ENCODE data around the gene ROCK2.

ROCK2 gene

DNA sequence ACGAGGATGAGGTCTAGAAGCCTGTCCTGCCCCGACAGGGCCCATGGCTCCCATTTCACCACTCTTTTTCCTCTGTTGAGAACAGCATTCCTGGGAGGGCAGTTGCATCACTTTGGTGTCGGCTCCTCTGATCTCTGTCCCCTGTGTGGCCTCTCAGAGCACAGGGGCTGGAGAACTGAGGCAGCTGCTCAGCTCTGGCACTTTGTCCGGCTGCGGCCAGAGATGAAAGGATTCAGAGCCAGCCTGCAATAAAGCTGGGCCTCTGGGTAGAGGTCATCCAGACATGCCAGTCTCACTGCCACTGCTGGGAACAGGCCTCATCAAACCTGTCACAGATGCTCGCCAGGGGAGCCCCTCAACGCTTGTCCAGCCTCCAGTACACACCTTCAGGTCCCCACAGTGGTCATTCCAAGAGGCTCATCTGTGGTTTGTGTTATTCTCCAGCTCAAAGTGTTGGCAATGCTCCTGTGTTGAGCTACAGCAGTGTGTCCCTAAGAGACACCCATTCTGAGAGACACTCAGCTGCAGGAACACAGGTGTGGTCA lies 13.1 kb upstream of the ROCK2 start:
- H3K4me3 Mint-ChIP-seq = no peak overlapping the region
- H3K36me3 Mint-ChIP-seq (ENCODE audit: low read depth) = no peaks in the 10 kb centered on the region
- no peak for DNase-seq
- peak overlapping the region; percentile 37 for H3K27ac Mint-ChIP-seq
- H3K4me1 Mint-ChIP-seq = peaks cover 54% of the 10 kb centered on the region
- TF ChIP-seq, protein P1, sequence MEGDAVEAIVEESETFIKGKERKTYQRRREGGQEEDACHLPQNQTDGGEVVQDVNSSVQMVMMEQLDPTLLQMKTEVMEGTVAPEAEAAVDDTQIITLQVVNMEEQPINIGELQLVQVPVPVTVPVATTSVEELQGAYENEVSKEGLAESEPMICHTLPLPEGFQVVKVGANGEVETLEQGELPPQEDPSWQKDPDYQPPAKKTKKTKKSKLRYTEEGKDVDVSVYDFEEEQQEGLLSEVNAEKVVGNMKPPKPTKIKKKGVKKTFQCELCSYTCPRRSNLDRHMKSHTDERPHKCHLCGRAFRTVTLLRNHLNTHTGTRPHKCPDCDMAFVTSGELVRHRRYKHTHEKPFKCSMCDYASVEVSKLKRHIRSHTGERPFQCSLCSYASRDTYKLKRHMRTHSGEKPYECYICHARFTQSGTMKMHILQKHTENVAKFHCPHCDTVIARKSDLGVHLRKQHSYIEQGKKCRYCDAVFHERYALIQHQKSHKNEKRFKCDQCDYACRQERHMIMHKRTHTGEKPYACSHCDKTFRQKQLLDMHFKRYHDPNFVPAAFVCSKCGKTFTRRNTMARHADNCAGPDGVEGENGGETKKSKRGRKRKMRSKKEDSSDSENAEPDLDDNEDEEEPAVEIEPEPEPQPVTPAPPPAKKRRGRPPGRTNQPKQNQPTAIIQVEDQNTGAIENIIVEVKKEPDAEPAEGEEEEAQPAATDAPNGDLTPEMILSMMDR (IDR thresholded peaks at IDR 0.05) = no peak
- no peaks in the 10 kb centered on the region for H3K27me3 Mint-ChIP-seq (ENCODE audit: low read depth, poor library complexity)
- H3K9me3 Mint-ChIP-seq = no peaks in the 10 kb centered on the region

DNA sequence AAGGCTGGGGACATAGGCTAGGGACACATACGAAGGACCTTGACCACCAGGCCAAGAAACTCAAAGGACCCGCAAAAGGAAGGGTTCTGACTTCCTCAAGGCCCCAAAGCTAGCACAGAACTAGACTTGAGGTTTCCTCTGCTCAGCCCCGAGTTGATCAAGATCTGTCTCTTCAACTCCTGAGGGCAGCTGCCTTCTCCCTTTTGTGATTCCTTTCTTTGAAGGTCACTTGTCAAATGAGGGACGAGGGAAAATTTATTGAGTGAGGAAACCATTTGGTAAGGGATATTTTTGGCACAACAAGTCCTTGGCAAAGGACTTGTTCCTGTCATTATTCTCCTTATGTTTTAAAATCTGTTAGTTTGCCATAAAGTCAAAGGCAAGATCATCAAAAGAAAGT lies 12.3 kb upstream of the ROCK2 start:
- Mint-ChIP-seq H3K27me3 (ENCODE audit: low read depth, poor library complexity) (no peaks in the 10 kb centered on the region), H3K9me3 (no peaks in the 10 kb centered on the region), H3K4me3 (no peak overlapping the region), H3K36me3 (ENCODE audit: low read depth) (no peaks in the 10 kb centered on the region), H3K27ac (no peak overlapping the region), H3K4me1 (peaks cover 61% of the 10 kb centered on the region)
- no peak for DNase-seq
- TF ChIP-seq, protein P1 (IDR thresholded peaks at IDR 0.05) = no peak

DNA sequence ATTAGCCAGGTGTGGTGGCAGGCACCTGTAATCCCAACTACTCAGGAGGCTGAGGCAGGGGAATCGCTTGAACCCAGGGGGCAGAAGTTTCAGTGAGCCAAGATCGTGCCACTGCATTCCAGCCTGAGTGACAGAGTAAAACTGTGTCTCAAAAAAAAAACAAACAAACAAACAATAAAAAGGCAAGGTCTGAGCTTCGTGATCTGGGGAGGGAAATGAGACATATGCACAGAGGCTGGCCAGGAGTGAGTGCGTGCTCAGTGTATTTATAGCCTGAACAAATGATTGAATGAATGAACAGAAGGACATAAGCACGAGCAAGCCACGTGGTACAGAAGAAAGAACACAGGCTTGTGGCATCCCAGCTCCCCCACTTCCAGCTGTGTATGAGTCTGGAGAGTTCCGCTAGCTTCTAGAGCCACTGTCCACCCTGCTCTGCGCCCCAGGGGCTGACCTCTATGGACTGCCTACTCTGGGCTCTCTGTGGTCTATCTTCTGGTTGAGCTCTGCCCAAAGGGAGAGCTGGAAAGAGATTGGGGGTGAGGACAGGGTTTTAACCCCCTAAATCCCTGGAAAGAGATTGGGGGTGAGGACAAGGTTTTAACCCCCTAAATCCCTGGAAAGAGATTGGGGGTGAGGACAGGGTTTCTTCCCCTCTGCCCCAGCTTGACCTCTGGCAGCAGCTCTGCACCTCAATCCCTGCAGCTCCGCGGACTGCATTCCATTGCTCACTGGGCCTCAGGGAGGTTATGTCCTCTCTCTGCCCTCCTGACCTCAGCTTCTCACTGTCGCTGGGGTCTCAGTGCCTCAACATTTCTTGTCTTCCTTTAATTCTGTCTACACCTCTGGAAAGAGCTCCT lies 11.0 kb upstream of the ROCK2 start:
- TF ChIP-seq, protein P1 (IDR thresholded peaks at IDR 0.05) = no peak
- Mint-ChIP-seq H3K36me3 (ENCODE audit: low read depth) (no peaks in the 10 kb centered on the region), H3K27me3 (ENCODE audit: low read depth, poor library complexity) (no peaks in the 10 kb centered on the region), H3K27ac (peak overlapping the region; percentile 59), H3K4me1 (peaks cover 62% of the 10 kb centered on the region), H3K4me3 (no peak overlapping the region), H3K9me3 (no peaks in the 10 kb centered on the region)
- no peak for DNase-seq

DNA sequence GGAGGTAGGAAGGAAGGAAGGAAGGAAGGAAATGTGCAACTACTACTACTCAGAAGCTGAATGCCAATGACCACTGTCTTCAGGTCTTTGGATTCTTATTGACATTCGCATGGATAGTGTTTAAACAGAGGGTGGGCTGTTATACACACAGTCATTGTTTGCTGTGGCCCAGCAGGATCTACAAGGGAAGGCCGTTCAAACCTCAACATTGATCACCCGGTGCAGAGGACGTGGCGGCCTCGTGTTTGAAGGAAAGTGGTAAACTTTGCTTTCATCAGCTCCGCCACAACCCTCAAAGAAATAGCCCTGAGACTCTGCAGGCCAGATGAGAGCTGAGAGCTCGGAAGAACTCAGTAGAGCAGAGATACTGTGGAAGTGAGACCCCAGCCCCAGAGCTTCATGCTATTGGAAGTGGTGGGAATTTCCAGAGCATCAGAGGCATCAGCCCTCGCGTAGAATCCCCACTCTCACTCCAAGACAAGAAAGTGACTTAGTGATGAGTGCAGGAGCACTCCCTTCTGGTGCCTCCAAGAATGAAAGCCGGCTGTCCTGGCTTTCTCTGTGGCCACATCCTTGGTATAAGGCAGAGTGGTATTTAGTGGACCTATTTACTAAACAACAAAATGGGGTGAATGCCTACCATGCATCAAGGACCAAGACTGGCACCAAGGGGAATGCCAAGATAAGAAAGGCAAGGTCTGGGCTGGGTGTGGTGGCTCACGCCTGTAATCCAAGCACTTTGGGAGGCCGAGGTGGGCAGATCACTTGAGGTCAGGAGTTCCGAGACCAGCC lies 10.1 kb upstream of the ROCK2 start:
- H3K9me3 Mint-ChIP-seq = no peaks in the 10 kb centered on the region
- no peaks in the 10 kb centered on the region for H3K36me3 Mint-ChIP-seq (ENCODE audit: low read depth)
- no peak overlapping the region for H3K27ac Mint-ChIP-seq
- no peaks in the 10 kb centered on the region for H3K27me3 Mint-ChIP-seq (ENCODE audit: low read depth, poor library complexity)
- H3K4me3 Mint-ChIP-seq = no peak overlapping the region
- peaks cover 68% of the 10 kb centered on the region for H3K4me1 Mint-ChIP-seq
- DNase-seq = no peak
- TF ChIP-seq, protein P1 (IDR thresholded peaks at IDR 0.05) = no peak

DNA sequence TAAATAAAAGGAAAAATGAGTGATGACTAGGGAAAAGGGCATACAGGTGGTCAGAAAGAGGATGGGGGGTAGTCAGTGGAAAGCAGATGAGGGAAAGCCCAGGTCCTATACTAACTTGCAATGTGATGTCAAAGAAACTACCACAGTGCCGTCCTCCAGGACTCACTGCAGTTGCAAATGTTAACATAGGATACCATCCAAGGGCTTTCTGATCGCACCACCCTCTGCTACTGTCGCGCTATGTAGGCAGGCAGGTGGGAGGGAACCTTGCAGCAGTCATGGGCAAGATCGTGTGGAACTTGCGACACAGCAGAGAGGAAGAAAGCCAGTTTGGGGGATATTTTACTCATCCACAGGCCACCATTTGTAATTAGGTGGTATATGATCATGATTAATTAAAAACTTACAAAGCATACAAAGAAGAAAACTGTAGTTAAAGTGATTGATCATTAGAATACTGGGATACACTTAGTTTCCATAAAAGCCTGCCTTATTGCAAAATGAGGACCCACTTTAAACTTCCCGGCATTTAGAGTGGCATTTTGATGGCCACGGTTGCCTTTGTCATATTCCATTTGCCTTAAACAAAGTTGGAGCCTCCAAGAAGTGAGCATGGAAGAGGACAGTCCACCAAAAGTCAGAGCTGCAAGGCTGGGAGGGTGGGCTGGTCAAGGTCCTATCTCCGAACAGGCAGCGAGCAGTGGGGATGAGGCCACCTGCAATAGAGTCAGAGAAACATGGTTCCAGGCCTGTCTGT lies 8.5 kb upstream of the ROCK2 start:
- Mint-ChIP-seq H3K9me3 (no peaks in the 10 kb centered on the region), H3K4me1 (peaks cover 81% of the 10 kb centered on the region), H3K36me3 (ENCODE audit: low read depth) (no peaks in the 10 kb centered on the region), H3K27ac (peak overlapping the region; percentile 14), H3K27me3 (ENCODE audit: low read depth, poor library complexity) (no peaks in the 10 kb centered on the region), H3K4me3 (no peak overlapping the region)
- TF ChIP-seq, protein P1 (IDR thresholded peaks at IDR 0.05) = no peak
- no peak for DNase-seq

Measured in nephron progenitor cell (in vitro differentiated cells).